HEK293 (cell line): Measurements from ENCODE around the gene MYOT.

Source experiments
- CTCF ChIA-PET: fragments of 350-600 bp; formaldehyde crosslinking; extraction: SDS; loops from one replicate; lab custom pipeline; 2021; ENCODE audit warnings: antibody characterized with exemption; lab: Yijun Ruan, JAX
- POLR2A ChIA-PET: fragments of 300-600 bp; formaldehyde crosslinking; extraction: SDS; loops from one replicate; lab custom pipeline; 2020; ENCODE audit warnings: antibody characterized with exemption, inconsistent platforms; lab: Yijun Ruan, JAX
- H3K27ac ChIP-seq: fragments of 200-500 bp; sonication (Bioruptor generic); 2 replicates; pipeline ENCODE4 v1.5.1; 2014; ENCODE audit warnings: low read depth, low read length, control low read depth, inconsistent platforms; ENCODE audit errors: extremely low read depth
- H3K36me3 ChIP-seq, 2 experiments: fragments of 200-500 bp in 1 of 2; sonication (Bioruptor generic) in 1 of 2; 1 replicate in 1 of 2; 2 replicates in 1 of 2; pipeline ENCODE4 v1.5.1; 2014 to 2017; ENCODE audit warnings: inconsistent platforms in 2 of 2, low read length in 2 of 2; ENCODE audit not compliant: control insufficient read depth in 2 of 2, insufficient read depth in 1 of 2
- H3K4me1 ChIP-seq: fragments of 200-500 bp; sonication (Bioruptor generic); 2 replicates; pipeline ENCODE4 v1.5.1; 2014; ENCODE audit warnings: mild to moderate bottlenecking, low read length, inconsistent platforms; ENCODE audit not compliant: control insufficient read depth, insufficient read depth
- H3K4me3 ChIP-seq: 2 replicates; pipeline ENCODE4 v1.5.1; 2011; ENCODE audit warnings: low read depth, mild to moderate bottlenecking, control low read depth, low read length, moderate library complexity
- H3K9me3 ChIP-seq: fragments of 200-500 bp; sonication (Bioruptor generic); 2 replicates; pipeline ENCODE4 v1.5.1; 2014; ENCODE audit warnings: low read depth, low read length, inconsistent platforms; ENCODE audit not compliant: control insufficient read depth, insufficient read depth
- IKZF3 ChIP-seq: fragments of 450-650 bp; IDR thresholded peaks from 2 replicates; pipeline ENCODE4 v1.5.0; 2018; ENCODE audit warnings: missing biosample characterization, mild to moderate bottlenecking, missing genetic modification characterization, moderate library complexity
- PRDM1 ChIP-seq: fragments of 450-650 bp; formaldehyde crosslinking; IDR thresholded peaks from 2 replicates; pipeline ENCODE4; 2016; ENCODE audit warnings: missing biosample characterization, missing genetic modification characterization
- ZBTB48 ChIP-seq: fragments of 450-650 bp; formaldehyde crosslinking; IDR thresholded peaks from 2 replicates; pipeline ENCODE4 v1.5.1; 2016; ENCODE audit warnings: missing biosample characterization, missing genetic modification characterization
- ZNF114 ChIP-seq: fragments of 450-650 bp; formaldehyde crosslinking; IDR thresholded peaks from 2 replicates; pipeline ENCODE4 v1.5.0; 2017; ENCODE audit warnings: missing biosample characterization, missing genetic modification characterization
- ZNF148 ChIP-seq: fragments of 450-650 bp; formaldehyde crosslinking; IDR thresholded peaks from 2 replicates; pipeline ENCODE4 v1.5.0; 2017; ENCODE audit warnings: missing biosample characterization, missing genetic modification characterization, borderline replicate concordance
- ZNF548 ChIP-seq: fragments of 450-650 bp; formaldehyde crosslinking; IDR thresholded peaks from 2 replicates; pipeline ENCODE4 v1.5.1; 2016; ENCODE audit warnings: missing biosample characterization, missing genetic modification characterization
- ZNF571 ChIP-seq: fragments of 450-650 bp; formaldehyde crosslinking; IDR thresholded peaks from 2 replicates; pipeline ENCODE4 v1.5.0; 2017; ENCODE audit warnings: missing biosample characterization, missing genetic modification characterization
- ZNF707 ChIP-seq: fragments of 450-650 bp; formaldehyde crosslinking; IDR thresholded peaks from 2 replicates; pipeline ENCODE4 v1.5.1; 2016; ENCODE audit warnings: missing biosample characterization, missing genetic modification characterization
- TF ChIP-seq, protein P1 (sequence below): fragments of 450-650 bp; formaldehyde crosslinking; IDR thresholded peaks from 2 replicates; pipeline ENCODE4 v1.5.1; 2016; ENCODE audit warnings: missing biosample characterization, missing genetic modification characterization
- TF ChIP-seq, protein P2 (sequence below): fragments of 450-650 bp; formaldehyde crosslinking; IDR thresholded peaks from 2 replicates; pipeline ENCODE4 v1.5.1; 2016; ENCODE audit warnings: missing biosample characterization, missing genetic modification characterization
- TF ChIP-seq, protein P3 (sequence below): fragments of 450-650 bp; formaldehyde crosslinking; IDR thresholded peaks from 2 replicates; pipeline ENCODE4 v1.5.1; 2017; ENCODE audit warnings: missing biosample characterization, missing genetic modification characterization
- TF ChIP-seq, protein P4 (sequence below): fragments of 450-650 bp; formaldehyde crosslinking; IDR thresholded peaks from 2 replicates; pipeline ENCODE4 v1.5.1; 2016; ENCODE audit warnings: missing biosample characterization, missing genetic modification characterization, borderline replicate concordance

MYOT gene

DNA sequence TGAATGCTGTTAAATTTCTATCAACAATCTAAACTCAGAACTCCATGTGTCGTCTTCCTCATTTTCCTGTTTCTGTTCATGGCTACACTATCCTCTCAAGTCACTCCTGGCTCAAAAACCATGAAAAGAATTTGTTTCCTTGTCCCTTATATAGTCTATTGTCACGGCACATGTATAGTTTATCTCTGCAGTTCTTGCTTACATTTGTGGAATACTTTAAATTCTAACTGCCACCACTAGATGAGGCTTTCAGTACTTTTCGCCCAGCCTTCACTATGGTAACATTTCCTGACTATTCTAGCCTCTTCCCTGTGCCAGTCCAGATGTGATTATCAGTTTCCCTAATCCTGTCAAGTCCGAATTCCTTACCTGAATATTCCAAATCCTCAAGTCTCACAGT, 56.2 kb downstream of the MYOT start (continued):
- TF ChIP-seq, protein P1, sequence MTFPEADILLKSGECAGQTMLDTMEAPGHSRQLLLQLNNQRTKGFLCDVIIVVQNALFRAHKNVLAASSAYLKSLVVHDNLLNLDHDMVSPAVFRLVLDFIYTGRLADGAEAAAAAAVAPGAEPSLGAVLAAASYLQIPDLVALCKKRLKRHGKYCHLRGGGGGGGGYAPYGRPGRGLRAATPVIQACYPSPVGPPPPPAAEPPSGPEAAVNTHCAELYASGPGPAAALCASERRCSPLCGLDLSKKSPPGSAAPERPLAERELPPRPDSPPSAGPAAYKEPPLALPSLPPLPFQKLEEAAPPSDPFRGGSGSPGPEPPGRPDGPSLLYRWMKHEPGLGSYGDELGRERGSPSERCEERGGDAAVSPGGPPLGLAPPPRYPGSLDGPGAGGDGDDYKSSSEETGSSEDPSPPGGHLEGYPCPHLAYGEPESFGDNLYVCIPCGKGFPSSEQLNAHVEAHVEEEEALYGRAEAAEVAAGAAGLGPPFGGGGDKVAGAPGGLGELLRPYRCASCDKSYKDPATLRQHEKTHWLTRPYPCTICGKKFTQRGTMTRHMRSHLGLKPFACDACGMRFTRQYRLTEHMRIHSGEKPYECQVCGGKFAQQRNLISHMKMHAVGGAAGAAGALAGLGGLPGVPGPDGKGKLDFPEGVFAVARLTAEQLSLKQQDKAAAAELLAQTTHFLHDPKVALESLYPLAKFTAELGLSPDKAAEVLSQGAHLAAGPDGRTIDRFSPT (tag by site-specific recombination): no peak
- no peak for TF ChIP-seq PRDM1 (tag by site-specific recombination)

GRCh38 chr5:137932800-137933199, 65.1 kb downstream of the MYOT start:
- Histone ChIP-seq H3K27ac (no peak overlapping the region), H3K4me1 (no peaks in the 10 kb centered on the region), H3K4me3 (no peak overlapping the region)
- POLR2A ChIA-PET: no interaction called here
- TF ChIP-seq, protein P2, sequence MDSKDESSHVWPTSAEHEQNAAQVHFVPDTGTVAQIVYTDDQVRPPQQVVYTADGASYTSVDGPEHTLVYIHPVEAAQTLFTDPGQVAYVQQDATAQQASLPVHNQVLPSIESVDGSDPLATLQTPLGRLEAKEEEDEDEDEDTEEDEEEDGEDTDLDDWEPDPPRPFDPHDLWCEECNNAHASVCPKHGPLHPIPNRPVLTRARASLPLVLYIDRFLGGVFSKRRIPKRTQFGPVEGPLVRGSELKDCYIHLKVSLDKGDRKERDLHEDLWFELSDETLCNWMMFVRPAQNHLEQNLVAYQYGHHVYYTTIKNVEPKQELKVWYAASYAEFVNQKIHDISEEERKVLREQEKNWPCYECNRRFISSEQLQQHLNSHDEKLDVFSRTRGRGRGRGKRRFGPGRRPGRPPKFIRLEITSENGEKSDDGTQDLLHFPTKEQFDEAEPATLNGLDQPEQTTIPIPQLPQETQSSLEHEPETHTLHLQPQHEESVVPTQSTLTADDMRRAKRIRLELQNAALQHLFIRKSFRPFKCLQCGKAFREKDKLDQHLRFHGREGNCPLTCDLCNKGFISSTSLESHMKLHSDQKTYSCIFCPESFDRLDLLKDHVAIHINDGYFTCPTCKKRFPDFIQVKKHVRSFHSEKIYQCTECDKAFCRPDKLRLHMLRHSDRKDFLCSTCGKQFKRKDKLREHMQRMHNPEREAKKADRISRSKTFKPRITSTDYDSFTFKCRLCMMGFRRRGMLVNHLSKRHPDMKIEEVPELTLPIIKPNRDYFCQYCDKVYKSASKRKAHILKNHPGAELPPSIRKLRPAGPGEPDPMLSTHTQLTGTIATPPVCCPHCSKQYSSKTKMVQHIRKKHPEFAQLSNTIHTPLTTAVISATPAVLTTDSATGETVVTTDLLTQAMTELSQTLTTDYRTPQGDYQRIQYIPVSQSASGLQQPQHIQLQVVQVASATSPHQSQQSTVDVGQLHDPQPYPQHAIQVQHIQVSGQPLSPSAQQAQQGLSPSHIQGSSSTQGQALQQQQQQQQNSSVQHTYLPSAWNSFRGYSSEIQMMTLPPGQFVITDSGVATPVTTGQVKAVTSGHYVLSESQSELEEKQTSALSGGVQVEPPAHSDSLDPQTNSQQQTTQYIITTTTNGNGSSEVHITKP (tag by site-specific recombination): peak; percentile 80
- no peak for TF ChIP-seq ZBTB48
- TF ChIP-seq, all 188 proteins: peak for 1
- CTCF ChIA-PET: interaction anchor here (0.6 to 1.4 kb wide), 5 partner anchors 8 to 155 kb away, joined by 3 to 5 read pairs (median 3); no protein-coding TSS in a partner anchor
- Histone ChIP-seq H3K9me3 (no peaks in the 10 kb centered on the region), H3K36me3 (peaks cover 8 to 22% of the 10 kb centered on the region in 2 experiments)

DNA sequence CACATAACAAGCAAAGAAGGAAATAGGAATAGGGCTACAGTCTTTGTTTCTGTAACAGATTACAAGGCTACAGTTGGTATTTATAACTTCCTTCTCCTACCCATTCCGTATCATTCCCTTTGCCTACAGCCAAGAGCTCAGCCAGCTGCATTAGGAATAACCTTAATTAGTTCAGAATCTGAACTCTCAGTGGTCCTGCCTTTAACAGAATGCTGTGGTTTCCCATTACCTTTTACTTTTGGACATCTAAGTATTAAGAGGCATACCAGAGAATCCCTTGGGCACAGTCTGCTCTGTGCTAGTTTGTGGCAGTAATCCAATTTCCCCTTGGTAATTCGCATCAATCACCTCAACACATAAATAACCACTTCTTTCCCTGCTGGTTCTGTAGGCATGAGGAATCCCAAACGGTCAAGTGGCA, 65.8 kb downstream of the MYOT start:
- Histone ChIP-seq H3K4me1 (no peaks in the 10 kb centered on the region), H3K36me3 (peaks cover 9 to 20% of the 10 kb centered on the region in 2 experiments), H3K4me3 (no peak overlapping the region), H3K27ac (no peak overlapping the region), H3K9me3 (no peaks in the 10 kb centered on the region)
- ChIA-PET CTCF (interaction anchor here (0.6 to 1.4 kb wide), 5 partner anchors 9 to 155 kb away, joined by 3 to 5 read pairs (median 3); no protein-coding TSS in a partner anchor), POLR2A (interaction anchor here (1.1 kb wide), 1 partner anchor 67 kb away, joined by 3 read pairs; no protein-coding TSS in a partner anchor)
- TF ChIP-seq, protein P3, sequence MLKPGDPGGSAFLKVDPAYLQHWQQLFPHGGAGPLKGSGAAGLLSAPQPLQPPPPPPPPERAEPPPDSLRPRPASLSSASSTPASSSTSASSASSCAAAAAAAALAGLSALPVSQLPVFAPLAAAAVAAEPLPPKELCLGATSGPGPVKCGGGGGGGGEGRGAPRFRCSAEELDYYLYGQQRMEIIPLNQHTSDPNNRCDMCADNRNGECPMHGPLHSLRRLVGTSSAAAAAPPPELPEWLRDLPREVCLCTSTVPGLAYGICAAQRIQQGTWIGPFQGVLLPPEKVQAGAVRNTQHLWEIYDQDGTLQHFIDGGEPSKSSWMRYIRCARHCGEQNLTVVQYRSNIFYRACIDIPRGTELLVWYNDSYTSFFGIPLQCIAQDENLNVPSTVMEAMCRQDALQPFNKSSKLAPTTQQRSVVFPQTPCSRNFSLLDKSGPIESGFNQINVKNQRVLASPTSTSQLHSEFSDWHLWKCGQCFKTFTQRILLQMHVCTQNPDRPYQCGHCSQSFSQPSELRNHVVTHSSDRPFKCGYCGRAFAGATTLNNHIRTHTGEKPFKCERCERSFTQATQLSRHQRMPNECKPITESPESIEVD: peak; percentile 80
- TF ChIP-seq ZNF707 (tag by site-specific recombination): no peak
- no peak for TF ChIP-seq ZNF548 (tag by site-specific recombination)
- no peak for TF ChIP-seq ZNF114 (tag by site-specific recombination)
- TF ChIP-seq ZNF571 (tag by site-specific recombination): no peak
- no peak for TF ChIP-seq ZNF148 (tag by site-specific recombination)
- TF ChIP-seq IKZF3: no peak
- TF ChIP-seq, protein P4, sequence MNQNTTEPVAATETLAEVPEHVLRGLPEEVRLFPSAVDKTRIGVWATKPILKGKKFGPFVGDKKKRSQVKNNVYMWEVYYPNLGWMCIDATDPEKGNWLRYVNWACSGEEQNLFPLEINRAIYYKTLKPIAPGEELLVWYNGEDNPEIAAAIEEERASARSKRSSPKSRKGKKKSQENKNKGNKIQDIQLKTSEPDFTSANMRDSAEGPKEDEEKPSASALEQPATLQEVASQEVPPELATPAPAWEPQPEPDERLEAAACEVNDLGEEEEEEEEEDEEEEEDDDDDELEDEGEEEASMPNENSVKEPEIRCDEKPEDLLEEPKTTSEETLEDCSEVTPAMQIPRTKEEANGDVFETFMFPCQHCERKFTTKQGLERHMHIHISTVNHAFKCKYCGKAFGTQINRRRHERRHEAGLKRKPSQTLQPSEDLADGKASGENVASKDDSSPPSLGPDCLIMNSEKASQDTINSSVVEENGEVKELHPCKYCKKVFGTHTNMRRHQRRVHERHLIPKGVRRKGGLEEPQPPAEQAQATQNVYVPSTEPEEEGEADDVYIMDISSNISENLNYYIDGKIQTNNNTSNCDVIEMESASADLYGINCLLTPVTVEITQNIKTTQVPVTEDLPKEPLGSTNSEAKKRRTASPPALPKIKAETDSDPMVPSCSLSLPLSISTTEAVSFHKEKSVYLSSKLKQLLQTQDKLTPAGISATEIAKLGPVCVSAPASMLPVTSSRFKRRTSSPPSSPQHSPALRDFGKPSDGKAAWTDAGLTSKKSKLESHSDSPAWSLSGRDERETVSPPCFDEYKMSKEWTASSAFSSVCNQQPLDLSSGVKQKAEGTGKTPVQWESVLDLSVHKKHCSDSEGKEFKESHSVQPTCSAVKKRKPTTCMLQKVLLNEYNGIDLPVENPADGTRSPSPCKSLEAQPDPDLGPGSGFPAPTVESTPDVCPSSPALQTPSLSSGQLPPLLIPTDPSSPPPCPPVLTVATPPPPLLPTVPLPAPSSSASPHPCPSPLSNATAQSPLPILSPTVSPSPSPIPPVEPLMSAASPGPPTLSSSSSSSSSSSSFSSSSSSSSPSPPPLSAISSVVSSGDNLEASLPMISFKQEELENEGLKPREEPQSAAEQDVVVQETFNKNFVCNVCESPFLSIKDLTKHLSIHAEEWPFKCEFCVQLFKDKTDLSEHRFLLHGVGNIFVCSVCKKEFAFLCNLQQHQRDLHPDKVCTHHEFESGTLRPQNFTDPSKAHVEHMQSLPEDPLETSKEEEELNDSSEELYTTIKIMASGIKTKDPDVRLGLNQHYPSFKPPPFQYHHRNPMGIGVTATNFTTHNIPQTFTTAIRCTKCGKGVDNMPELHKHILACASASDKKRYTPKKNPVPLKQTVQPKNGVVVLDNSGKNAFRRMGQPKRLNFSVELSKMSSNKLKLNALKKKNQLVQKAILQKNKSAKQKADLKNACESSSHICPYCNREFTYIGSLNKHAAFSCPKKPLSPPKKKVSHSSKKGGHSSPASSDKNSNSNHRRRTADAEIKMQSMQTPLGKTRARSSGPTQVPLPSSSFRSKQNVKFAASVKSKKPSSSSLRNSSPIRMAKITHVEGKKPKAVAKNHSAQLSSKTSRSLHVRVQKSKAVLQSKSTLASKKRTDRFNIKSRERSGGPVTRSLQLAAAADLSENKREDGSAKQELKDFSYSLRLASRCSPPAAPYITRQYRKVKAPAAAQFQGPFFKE (tag by site-specific recombination): no peak
